K562 (cell line): Measurements from ENCODE around the gene ADORA2A. TPM values are rescaled to one million over a fixed set of nuclear protein-coding genes. Genes with fewer than 3 reads are reported as not detected.

ENCODE experiments used
- ATAC-seq: fragments of 200-7000 bp; cut with Tn5 transposase; 3 replicates; pipeline ENCODE4 v1.9.1; 2020; ENCODE audit warnings: moderate library complexity
- BruUV-seq: library from RNA; stranded (reverse); fragments of 400-500 nt; replicated peaks from 2 replicates; lab custom pipeline; 2021; lab: Mats Ljungman, UMichigan
- CTCF ChIA-PET: fragments of 300-600 bp; formaldehyde crosslinking; extraction: SDS; loops from one replicate; lab custom pipeline; 2021; ENCODE audit warnings: low intra/inter-chr PET ratio; lab: Yijun Ruan, JAX
- POLR2A ChIA-PET: fragments of 300-600, 350-650 bp; sonication (Branson Sonifier 250); formaldehyde crosslinking; extraction: SDS; loops from one replicate; lab custom pipeline; 2021; ENCODE audit warnings: antibody characterized with exemption, inconsistent platforms; lab: Yijun Ruan, JAX
- DNase-seq, 4 experiments: peaks; one replicate each; pipeline versions ENCODE4 v3.0.0 to v3.0.0-alpha.2; 2011 to 2018; ENCODE audit warnings: low spot score in 3 of 4, mixed read lengths in 3 of 4; ENCODE audit errors: extremely low read depth in 1 of 4
- FAIRE-seq: peaks from 2 replicates; lab custom pipeline; 2011; peaks lifted over from hg19 to GRCh38; lab: Jason Lieb, UNC
- H2AFZ ChIP-seq: 2 replicates; pipeline ENCODE4 v1.6.0; 2011; ENCODE audit warnings: low read depth, low read length, control low read depth, inconsistent platforms
- H3K27ac ChIP-seq: fragments of 200-600 bp; 3 replicates; pipeline ENCODE4 v1.8.0; 2011; ENCODE audit warnings: low read depth, mild to moderate bottlenecking, control low read depth, inconsistent platforms, low read length, moderate library complexity, mixed read lengths; ENCODE audit errors: extremely low read depth
- H3K27me3 ChIP-seq, 2 experiments: fragments of 300-600 bp in 1 of 2; 2 replicates in 1 of 2; 3 replicates in 1 of 2; pipeline versions ENCODE4 v1.6.0 to v1.8.0; 2011; ENCODE audit warnings: inconsistent platforms in 2 of 2, low read length in 2 of 2, mild to moderate bottlenecking in 1 of 2, mixed read lengths in 1 of 2, moderate library complexity in 1 of 2; ENCODE audit not compliant: control insufficient read depth in 2 of 2, insufficient read depth in 2 of 2
- H3K36me3 ChIP-seq: fragments of 300-600 bp; 3 replicates; pipeline ENCODE4 v1.8.0; 2011; ENCODE audit warnings: mild to moderate bottlenecking, low read length, inconsistent platforms; ENCODE audit not compliant: control insufficient read depth, insufficient read depth
- H3K4me1 ChIP-seq, 2 experiments: fragments of 200-600 bp in 1 of 2; replicated peaks in 1 of 2; 2 replicates in 1 of 2; 3 replicates in 1 of 2; pipeline versions ENCODE4 v1.5.1 to v1.8.0; 2011; ENCODE audit warnings: inconsistent platforms in 2 of 2, low read length in 2 of 2, mild to moderate bottlenecking in 1 of 2, mixed read lengths in 1 of 2, moderate library complexity in 1 of 2; ENCODE audit not compliant: control insufficient read depth in 2 of 2, insufficient read depth in 2 of 2
- H3K4me2 ChIP-seq: 2 replicates; pipeline ENCODE4 v1.6.1; 2011; ENCODE audit warnings: low read length, control low read depth, inconsistent platforms, mixed read lengths; ENCODE audit not compliant: insufficient read depth
- H3K4me3 ChIP-seq: fragments of 200-600 bp; sonication (generic), shearing (Covaris generic); 2 replicates; pipeline ENCODE4 v1.5.1; 2016; ENCODE audit warnings: control low read depth, inconsistent platforms
- H3K79me2 ChIP-seq: fragments of 200-600 bp; 3 replicates; pipeline ENCODE4 v1.8.0; 2011; ENCODE audit warnings: low read length, inconsistent platforms; ENCODE audit not compliant: control insufficient read depth, insufficient read depth
- H3K9ac ChIP-seq, 2 experiments: 2 replicates each; pipeline versions ENCODE4 v1.6.0 to v1.6.1; 2011; ENCODE audit warnings: low read depth in 2 of 2, low read length in 2 of 2, control low read depth in 1 of 2, inconsistent platforms in 1 of 2, mild to moderate bottlenecking in 1 of 2, mixed read lengths in 1 of 2; ENCODE audit not compliant: insufficient read depth in 1 of 2
- H3K9me1 ChIP-seq: one replicate; pipeline ENCODE4 v1.6.0; 2011; ENCODE audit warnings: inconsistent platforms, mild to moderate bottlenecking, low read length, moderate library complexity; ENCODE audit not compliant: control insufficient read depth, insufficient read depth
- H3K9me3 ChIP-seq: replicated peaks from 2 replicates; pipeline ENCODE4 v1.5.1; 2011; ENCODE audit warnings: low read depth, low read length, inconsistent platforms; ENCODE audit not compliant: control insufficient read depth, insufficient read depth
- H4K20me1 ChIP-seq: replicated peaks from 2 replicates; pipeline ENCODE4 v1.6.1; 2011; ENCODE audit warnings: low read length, inconsistent platforms, mixed read lengths; ENCODE audit not compliant: control insufficient read depth, insufficient read depth
- CCNT2 ChIP-seq: IDR thresholded peaks from 2 replicates; pipeline ENCODE4 v1.6.1; 2011; ENCODE audit warnings: borderline replicate concordance, low read depth, mild to moderate bottlenecking, moderate library complexity, mixed read lengths, low read length; ENCODE audit not compliant: insufficient read length; ENCODE audit errors: extremely low read depth
- E4F1 ChIP-seq: fragments of 250-450 bp; sonication (Bioruptor Pico); IDR thresholded peaks from 2 replicates; pipeline ENCODE4 v1.5.0; 2021; ENCODE audit warnings: mild to moderate bottlenecking, borderline replicate concordance
- FOXP1 ChIP-seq: sonication (generic); formaldehyde crosslinking; IDR thresholded peaks from 2 replicates; pipeline ENCODE4 v1.8.0; 2022; ENCODE audit warnings: mild to moderate bottlenecking, missing genetic modification reagents
- HES1 ChIP-seq: fragments of 450-650 bp; IDR thresholded peaks from 2 replicates; pipeline ENCODE4 v1.6.1; 2016; ENCODE audit warnings: low read depth, mild to moderate bottlenecking, moderate library complexity
- MIER1 ChIP-seq: fragments of 450-650 bp; IDR thresholded peaks from 2 replicates; pipeline ENCODE4 v1.6.1; 2016; ENCODE audit warnings: antibody characterized with exemption, mild to moderate bottlenecking, low read depth
- POLR2B ChIP-seq: fragments of 450-650 bp; IDR thresholded peaks from 2 replicates; pipeline ENCODE4 v1.6.1; 2018; ENCODE audit warnings: low read depth; ENCODE audit not compliant: partially characterized antibody
- SLC30A9 ChIP-seq: fragments of 250-450 bp; sonication (Bioruptor Pico); IDR thresholded peaks from 2 replicates; pipeline ENCODE4 v1.8.0; 2022; ENCODE audit warnings: mild to moderate bottlenecking, moderate library complexity
- SMC3 ChIP-seq: conservative IDR thresholded peaks from 2 replicates; pipeline ENCODE4 v1.6.1; 2011; ENCODE audit warnings: low read depth, low read length, improper control_type of control experiment; ENCODE audit not compliant: insufficient read depth
- VEZF1 ChIP-seq: fragments of 200-800 bp; sonication (Bioruptor generic); IDR thresholded peaks from 2 replicates; pipeline ENCODE4 v1.6.1; 2017; ENCODE audit warnings: missing genetic modification characterization, missing compliant biosample characterization
- YY1 ChIP-seq, 3 experiments: IDR thresholded peaks; 2 replicates each; pipeline ENCODE4 v1.6.1; 2011; ENCODE audit warnings: low read length in 2 of 3, mild to moderate bottlenecking in 2 of 3, moderate library complexity in 2 of 3, borderline replicate concordance in 1 of 3, control low read depth in 1 of 3, low read depth in 1 of 3; ENCODE audit not compliant: insufficient read depth in 3 of 3, insufficient replicate concordance in 2 of 3, control insufficient read depth in 1 of 3, insufficient read length in 1 of 3; ENCODE audit errors: extremely low read depth in 1 of 3
- ZNF165 ChIP-seq: fragments of 250-450 bp; sonication (Bioruptor Pico); IDR thresholded peaks from 2 replicates; pipeline ENCODE4 v1.4.0; 2020; ENCODE audit warnings: borderline replicate concordance
- ZNF740 ChIP-seq, 3 experiments: fragments of 200-800 bp in 1 of 3; sonication (Bioruptor generic) in 1 of 3; sonication (generic) in 1 of 3; formaldehyde crosslinking in 1 of 3; IDR thresholded peaks; 2 replicates each; pipeline versions ENCODE4 v1.6.1 to v1.8.0; 2016 to 2022; ENCODE audit warnings: mild to moderate bottlenecking in 2 of 3, missing compliant biosample characterization in 2 of 3, missing genetic modification characterization in 2 of 3, missing genetic modification reagents in 1 of 3
- WGBS: fragments of 100-300 bp; shearing (Covaris generic); methylation state at CpG from one replicate; pipeline ENCODE4 v1.1.6; 2016; ENCODE audit warnings: low coverage, mixed read lengths; ENCODE audit not compliant: insufficient coverage; ENCODE audit errors: missing lambda C conversion rate; 5-methylcytosine and 5-hydroxymethylcytosine counted together
- in situ Hi-C: fragments of 300-500 bp; cut with MboI; formaldehyde crosslinking; loops from 4 replicates; pipeline ENCODE4 v1.15.0; 2018; ENCODE audit warnings: inconsistent platforms, mixed read lengths
- intact Hi-C: fragments of 100-400 bp; cut with micrococcal nuclease; formaldehyde crosslinking; loops from 2 replicates; pipeline ENCODE4 v1.14.2; 2022
- polyA plus RNA-seq, 8 experiments: library from polyadenylated mRNA; depleted of rRNA in 4 of 8; stranded (reverse) in 5 of 8; unstranded in 3 of 8; fragments of >200 nt; fragmentation: Nextera tagmentation in 2 of 8; fragmentation: Illumina TruSeq in 1 of 8; extraction: Ambion mirVana in 2 of 8; extraction: Trizol in 1 of 8; gene quantifications; 2 replicates each; pipeline versions ENCODE4 v1.2.1 to v1.2.3, GENCODE V29; 2011 to 2014; ENCODE audit warnings: inconsistent platforms in 1 of 8, missing spikeins in 1 of 8
- total RNA-seq, 7 experiments: library from RNA; depleted of rRNA in 6 of 7; stranded (reverse); fragments of >200 nt in 6 of 7; fragmentation: Illumina TruSeq in 2 of 7; extraction: Trizol in 2 of 7; gene quantifications; 2 replicates each; pipeline versions ENCODE4 v1.2.1 to v1.2.3, GENCODE V29; 2011 to 2021; ENCODE audit warnings: low replicate concordance in 1 of 7
- TF ChIP-seq, protein P1 (sequence below): fragments of 450-650 bp; IDR thresholded peaks from 2 replicates; pipeline ENCODE4 v1.6.1; 2016; ENCODE audit warnings: borderline replicate concordance

The ADORA2A gene
- total and polyA plus RNA-seq, 9 of the 15 experiments (the other 6 are each of a cell fraction or from before 2014, with no cell fraction given) = 0.15 to 2.1 (median 0.66) TPM; not detected in 2

DNA sequence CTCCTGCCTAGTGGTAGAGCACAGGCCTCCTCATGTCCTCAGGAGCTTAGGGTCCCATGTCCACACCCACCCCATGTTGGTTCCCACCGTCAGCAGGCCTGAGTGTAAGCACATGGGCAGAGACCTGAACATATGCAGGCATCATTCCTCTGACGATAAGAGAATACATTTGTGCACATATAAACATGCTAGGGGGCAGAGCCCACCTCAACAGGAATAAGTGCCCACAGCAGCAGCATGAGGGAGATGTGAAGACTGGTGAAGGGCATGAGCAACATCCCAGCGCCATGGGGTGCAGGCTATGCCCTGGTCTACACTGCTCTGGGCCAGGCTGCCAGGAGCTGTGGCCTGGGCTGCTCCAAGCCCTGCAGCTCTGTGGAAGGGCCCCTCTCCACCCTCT is 16.9 kb downstream of the ADORA2A start:
- Histone ChIP-seq H3K79me2 (no peaks in the 10 kb centered on the region), H3K9ac (no peak overlapping the region), H3K4me1 (peaks cover 16 to 21% of the 10 kb centered on the region in 2 experiments), H3K27ac (no peak overlapping the region), H3K27me3 (no peaks in the 10 kb centered on the region), H3K4me2 (no peak overlapping the region), H3K4me3 (no peak overlapping the region), H2AFZ (no peak overlapping the region), H4K20me1 (no peaks in the 10 kb centered on the region), H3K9me3 (no peaks in the 10 kb centered on the region), H3K36me3 (no peaks in the 10 kb centered on the region), H3K9me1 (no peaks in the 10 kb centered on the region)
- ChIA-PET POLR2A (interaction anchor here (0.6 kb wide), 2 partner anchors 9 to 1274 kb away, joined by 3 read pairs; no protein-coding TSS in a partner anchor), CTCF (no interaction called here)
- WGBS = 54% methylated on average over 3 of the region's 3 CpGs
- FAIRE-seq = no peak
- no TSS peak for BruUV-seq
- DNase-seq = no peak
- ATAC-seq = no peak
- intact Hi-C loops = no loop called here
- in situ Hi-C loops = no loop called here
- no peak for TF ChIP-seq YY1 (IDR thresholded peaks at IDR 0.05; ENCODE audit: borderline replicate concordance in 1 of 3, control insufficient read depth in 1 of 3, extremely low read depth in 1 of 3, insufficient read depth in 3 of 3, insufficient read length in 1 of 3, insufficient replicate concordance in 2 of 3, low read depth in 1 of 3, low read length in 2 of 3)
- no peak for TF ChIP-seq CCNT2
- TF ChIP-seq HES1 = no peak
- no peak for TF ChIP-seq VEZF1 (CRISPR knock-in tag)
- TF ChIP-seq MIER1 = no peak
- no peak for TF ChIP-seq ZNF740 (CRISPR knock-in tag; IDR thresholded peaks at IDR 0.05)
- TF ChIP-seq ZNF740 (tag; IDR thresholded peaks at IDR 0.05) = no peak
- no peak for TF ChIP-seq SMC3
- no peak for TF ChIP-seq ZNF165 (CRISPR knock-in tag)
- no peak for TF ChIP-seq POLR2B
- no peak for TF ChIP-seq FOXP1 (CRISPR knock-in tag)
- TF ChIP-seq, protein P1, sequence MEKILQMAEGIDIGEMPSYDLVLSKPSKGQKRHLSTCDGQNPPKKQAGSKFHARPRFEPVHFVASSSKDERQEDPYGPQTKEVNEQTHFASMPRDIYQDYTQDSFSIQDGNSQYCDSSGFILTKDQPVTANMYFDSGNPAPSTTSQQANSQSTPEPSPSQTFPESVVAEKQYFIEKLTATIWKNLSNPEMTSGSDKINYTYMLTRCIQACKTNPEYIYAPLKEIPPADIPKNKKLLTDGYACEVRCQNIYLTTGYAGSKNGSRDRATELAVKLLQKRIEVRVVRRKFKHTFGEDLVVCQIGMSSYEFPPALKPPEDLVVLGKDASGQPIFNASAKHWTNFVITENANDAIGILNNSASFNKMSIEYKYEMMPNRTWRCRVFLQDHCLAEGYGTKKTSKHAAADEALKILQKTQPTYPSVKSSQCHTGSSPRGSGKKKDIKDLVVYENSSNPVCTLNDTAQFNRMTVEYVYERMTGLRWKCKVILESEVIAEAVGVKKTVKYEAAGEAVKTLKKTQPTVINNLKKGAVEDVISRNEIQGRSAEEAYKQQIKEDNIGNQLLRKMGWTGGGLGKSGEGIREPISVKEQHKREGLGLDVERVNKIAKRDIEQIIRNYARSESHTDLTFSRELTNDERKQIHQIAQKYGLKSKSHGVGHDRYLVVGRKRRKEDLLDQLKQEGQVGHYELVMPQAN = no peak
- TF ChIP-seq SLC30A9 (CRISPR knock-in tag) = no peak
- TF ChIP-seq E4F1 = no peak
